GM21528 (cell line): ENCODE results near the gene ANKRD16.
"Not testable (repeated sequence)": the region's sequence is repeated elsewhere in the genome, so short reads cannot be mapped to it uniquely, and the experiment has no call there.

Experiments
- ATAC-seq: cut with Tn5 transposase; IDR thresholded peaks from one replicate; pipeline ENCODE4 v1.9.1; 2021; ENCODE audit warnings: mild to moderate bottlenecking, moderate library complexity; ENCODE audit not compliant: unreplicated experiment, low FRiP score

The ANKRD16 gene

GRCh38 chr10:5889624-5890451 is at the start of gene ANKRD16, which contains the start of gene FBH1:
Gene ANKRD16 (minus strand): TSS chr10:5889893. CDS start chr10:5889354, 539 bp downstream.
Gene FBH1 (plus strand): TSS chr10:5890243. CDS start chr10:5890346, 103 bp downstream.
- peak; percentile 84 for ATAC-seq

- no peak for ATAC-seq
Observed at GRCh38 chr10:5938291-5938690, 48.6 kb upstream of the ANKRD16 start.

DNA sequence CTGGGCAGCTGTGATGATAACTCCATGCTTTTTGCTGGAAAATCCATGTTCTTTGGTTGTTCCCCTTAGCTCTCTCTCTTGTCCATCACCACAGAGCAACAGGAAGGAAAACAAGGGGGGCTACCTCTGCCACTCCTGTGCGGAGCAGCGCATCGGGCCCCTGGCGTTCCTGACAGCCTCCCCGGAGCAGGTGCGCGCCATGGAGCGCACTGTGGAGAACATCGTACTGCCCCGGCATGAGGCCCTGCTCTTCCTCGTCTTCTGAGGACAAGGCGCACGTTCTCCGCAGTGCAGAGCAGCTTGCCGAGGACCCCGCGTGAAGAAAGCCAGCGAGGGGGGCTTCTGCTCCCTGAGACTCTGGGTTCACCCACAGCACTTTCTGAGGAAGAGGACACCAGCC is 47.3 kb upstream of the ANKRD16 start:
- no peak for ATAC-seq

- ATAC-seq: no peak
Observed at GRCh38 chr10:5935628-5936027, 45.9 kb upstream of the ANKRD16 start.

DNA sequence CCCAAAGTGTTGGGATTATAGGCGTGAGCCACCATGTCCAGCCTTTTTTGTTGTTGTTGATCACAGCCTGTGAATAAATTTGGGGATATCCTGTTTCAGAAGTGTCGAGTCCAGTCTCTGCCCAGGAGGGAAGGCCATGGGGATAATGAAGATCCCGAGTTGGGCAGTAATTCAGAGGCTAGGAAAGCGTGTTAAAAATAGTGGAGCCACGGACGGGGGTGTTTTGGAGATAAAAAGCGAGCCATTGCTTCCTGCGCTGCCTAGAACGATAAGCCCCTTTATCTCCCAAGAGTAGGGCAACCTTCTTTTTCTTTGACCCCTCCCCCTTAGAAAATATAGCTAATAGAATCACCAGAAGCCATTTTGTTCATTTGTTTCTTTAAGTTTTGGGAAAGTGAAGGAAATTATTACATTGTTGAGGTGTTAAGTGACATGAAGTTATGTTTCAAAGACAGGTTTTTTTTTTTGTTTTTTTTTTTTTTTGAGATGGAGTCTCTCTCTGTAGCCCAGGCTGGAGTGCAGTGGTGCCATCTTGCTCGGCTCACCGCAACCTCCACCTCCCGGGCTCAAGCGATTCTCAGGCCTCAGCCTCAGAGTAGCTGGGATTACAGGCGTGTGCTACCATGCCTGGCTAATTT is 44.3 kb upstream of the ANKRD16 start:
- no peak for ATAC-seq

DNA sequence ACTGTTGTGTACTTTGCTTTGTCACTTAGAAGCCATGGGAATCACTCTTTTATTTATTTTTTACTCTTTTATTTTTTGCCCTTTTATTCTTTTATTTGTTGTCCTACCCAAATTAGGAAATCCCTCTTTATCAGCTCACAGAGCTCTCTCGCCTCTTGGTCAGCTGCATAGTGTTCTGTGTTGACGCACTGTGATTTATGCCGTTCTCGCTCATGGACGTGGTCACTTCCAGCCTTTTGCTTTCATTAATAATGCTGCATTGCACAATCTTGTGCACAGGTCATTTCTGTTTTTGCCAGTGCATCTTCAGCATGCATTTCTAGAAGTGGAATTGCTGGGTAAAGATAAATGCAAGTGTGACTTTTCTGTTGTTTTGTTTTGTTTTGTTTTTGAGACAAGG is 42.7 kb upstream of the ANKRD16 start:
- ATAC-seq: no peak

- ATAC-seq: no peak
Observed at GRCh38 chr10:5930272-5930671, 40.6 kb upstream of the ANKRD16 start.

DNA sequence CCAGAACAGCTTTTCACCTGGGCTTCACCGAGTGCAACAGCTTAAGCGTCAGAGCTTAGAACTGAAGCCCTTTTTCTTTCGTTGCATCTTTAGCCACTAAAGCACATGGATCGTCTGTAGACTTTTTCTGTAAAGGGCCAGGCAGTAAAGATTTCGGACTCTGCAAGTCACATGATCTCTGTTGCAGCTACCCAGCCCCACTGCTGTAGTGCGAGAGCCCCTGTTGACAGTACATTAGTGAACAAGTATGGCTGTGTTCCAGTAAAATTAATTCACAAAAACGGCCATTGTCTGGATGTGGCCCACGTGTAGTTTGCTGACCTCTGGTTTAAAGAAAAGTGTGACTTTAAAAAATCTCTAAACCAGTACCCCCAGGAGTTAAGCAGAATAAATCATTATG is 39.7 kb upstream of the ANKRD16 start:
- no peak for ATAC-seq

- no peak for ATAC-seq
Observed at GRCh38 chr10:5927306-5927705, 37.6 kb upstream of the ANKRD16 start.

DNA sequence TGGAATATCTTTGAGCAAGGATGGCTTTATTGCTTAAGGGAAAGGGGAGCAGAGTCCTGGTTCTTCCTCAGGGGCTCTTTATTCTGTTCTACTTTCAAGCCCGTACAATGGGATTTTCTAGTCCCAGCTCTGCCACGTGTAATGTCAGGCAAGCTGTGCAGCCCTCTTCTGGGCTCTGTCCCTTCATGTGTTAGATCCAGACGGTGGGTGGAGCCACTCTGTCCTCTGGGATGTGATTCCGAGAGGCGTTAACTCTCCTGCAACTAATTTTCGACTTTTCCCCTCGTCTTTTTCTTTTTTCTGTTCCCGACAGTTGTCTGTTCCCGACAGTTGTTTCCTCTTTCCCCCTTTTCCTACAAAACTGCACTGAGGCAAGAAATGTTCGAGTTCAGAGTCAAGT is 35.2 kb upstream of the ANKRD16 start:
- no peak for ATAC-seq

- no peak for ATAC-seq
Observed at GRCh38 chr10:5921746-5922145, 32.1 kb upstream of the ANKRD16 start.

GRCh38 chr10:5919568-5919967 is 29.9 kb upstream of the ANKRD16 start:
- no peak for ATAC-seq

- ATAC-seq: no peak
Observed at GRCh38 chr10:5918763-5919162, 29.1 kb upstream of the ANKRD16 start.

DNA sequence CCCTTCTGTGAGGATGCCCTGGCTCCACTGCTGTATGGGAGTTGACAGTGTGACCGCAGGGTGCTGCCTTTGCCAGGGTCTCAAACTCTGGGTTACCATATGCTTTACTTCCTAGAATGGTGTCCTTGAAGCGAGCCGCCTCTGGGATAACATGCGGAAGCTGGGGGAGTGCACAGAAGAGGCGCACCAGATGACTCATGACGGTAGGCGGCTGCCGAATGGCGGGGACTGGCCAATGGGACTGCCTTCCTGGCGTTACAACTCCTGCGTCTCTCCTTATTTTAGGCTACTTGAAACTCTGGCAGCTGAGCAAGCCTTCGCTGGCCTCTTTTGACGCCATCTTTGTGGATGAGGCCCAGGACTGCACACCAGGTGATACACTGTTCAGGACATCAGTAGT is 27.6 kb upstream of the ANKRD16 start:
- ATAC-seq: no peak

DNA sequence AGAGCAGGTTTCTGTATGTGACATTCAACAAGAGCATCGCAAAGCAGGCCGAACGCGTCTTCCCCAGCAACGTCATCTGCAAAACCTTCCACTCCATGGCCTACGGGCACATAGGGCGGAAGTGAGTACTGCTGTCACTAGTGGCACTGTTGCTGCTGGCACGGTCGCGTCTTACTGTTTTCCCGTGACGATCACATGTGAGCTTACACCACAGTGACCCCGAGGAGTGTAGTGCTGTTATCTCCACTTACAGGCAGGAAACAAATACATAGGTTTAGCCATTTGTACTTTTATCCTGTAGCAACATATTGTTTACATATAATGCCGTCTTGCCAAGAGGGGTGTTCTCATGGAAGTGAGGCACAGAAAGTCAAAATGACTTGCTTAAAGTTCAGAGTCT is 25.8 kb upstream of the ANKRD16 start:
- ATAC-seq: no peak

- no peak for ATAC-seq
Observed at GRCh38 chr10:5913736-5914135, 24.0 kb upstream of the ANKRD16 start.

DNA sequence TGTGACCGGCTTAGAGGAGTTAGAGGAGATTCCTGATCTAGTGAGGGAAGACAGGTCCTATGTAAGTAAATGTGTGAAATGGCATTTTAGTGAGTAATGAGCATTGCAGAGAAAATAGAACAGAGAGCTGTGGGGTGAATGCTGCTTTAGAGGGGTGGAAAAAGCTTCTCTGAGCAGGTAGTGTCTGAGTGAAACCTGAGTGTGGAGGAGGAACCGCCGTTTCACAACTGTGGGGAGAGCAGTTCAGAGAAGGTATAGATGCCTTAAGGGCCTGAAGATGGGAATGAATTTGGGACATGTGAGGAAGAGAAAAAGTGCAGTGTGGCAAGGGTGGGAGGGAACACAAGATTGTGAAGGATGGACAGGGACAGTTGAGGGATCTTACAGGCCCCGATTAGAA is 22.0 kb upstream of the ANKRD16 start:
- ATAC-seq: no peak

GRCh38 chr10:5910323-5911100 is 20.8 kb upstream of the ANKRD16 start:
- no peak for ATAC-seq

DNA sequence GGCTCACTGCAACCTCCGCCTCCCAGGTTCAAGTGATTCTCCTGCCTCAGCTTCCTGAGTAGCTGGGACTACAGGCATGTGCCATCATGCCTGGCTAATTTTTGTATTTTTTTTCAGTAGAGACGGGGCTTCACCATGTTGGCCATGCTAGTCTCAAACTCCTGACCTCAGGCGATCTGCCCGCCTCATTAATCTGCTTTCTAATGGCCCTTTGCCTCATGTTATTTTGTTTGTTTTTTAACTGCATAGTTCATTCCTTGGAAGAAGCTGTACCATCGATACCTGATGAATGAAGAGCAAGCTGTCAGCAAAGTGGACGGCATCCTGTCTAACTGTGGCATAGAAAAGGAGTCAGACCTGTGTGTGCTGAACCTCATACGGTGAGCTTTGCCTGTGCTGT is 19.0 kb upstream of the ANKRD16 start:
- not testable (repeated sequence) for ATAC-seq

GRCh38 chr10:5906651-5907050 is 17.0 kb upstream of the ANKRD16 start:
- ATAC-seq: no peak

GRCh38 chr10:5905854-5906507 is 16.3 kb upstream of the ANKRD16 start:
- no peak for ATAC-seq
